Mucosa of rectum (tissue), 2 donors: ENCODE measurements around the gene CLIP1.

ENCODE experiments used
- H3K27ac ChIP-seq, 2 donors: one replicate each; pipeline ENCODE4 v1.7.0; 2013; ENCODE audit warnings: inconsistent platforms in 2 of 2, low read depth in 2 of 2, low read length in 2 of 2
- H3K27me3 ChIP-seq, 2 donors: one replicate each; pipeline ENCODE4 v1.7.0; 2013; ENCODE audit warnings: low read length in 2 of 2; ENCODE audit not compliant: control insufficient read depth in 2 of 2, insufficient read depth in 2 of 2
- H3K36me3 ChIP-seq, 2 donors: one replicate each; pipeline ENCODE4 v1.7.0; 2013; ENCODE audit warnings: low read length in 2 of 2; ENCODE audit not compliant: control insufficient read depth in 2 of 2, insufficient read depth in 2 of 2
- H3K4me1 ChIP-seq, 2 donors: one replicate each; pipeline ENCODE4 v1.7.0; 2013; ENCODE audit warnings: low read length in 2 of 2, mild to moderate bottlenecking in 1 of 2; ENCODE audit not compliant: control insufficient read depth in 2 of 2, insufficient read depth in 2 of 2
- H3K4me3 ChIP-seq, 2 donors: one replicate each; pipeline ENCODE4 v1.7.0; 2013; ENCODE audit warnings: low read length in 2 of 2
- H3K9ac ChIP-seq, 2 donors: one replicate each; pipeline ENCODE4 v1.7.0; 2013; ENCODE audit warnings: low read length in 2 of 2, low read depth in 1 of 2, mild to moderate bottlenecking in 1 of 2
- H3K9me3 ChIP-seq, 2 donors: one replicate each; pipeline ENCODE4 v1.7.0; 2013; ENCODE audit warnings: low read length in 2 of 2; ENCODE audit not compliant: control insufficient read depth in 2 of 2
- donor health status: healthy.
- donor health status: Normal muscosa, but diverticular disease.

The CLIP1 gene

DNA sequence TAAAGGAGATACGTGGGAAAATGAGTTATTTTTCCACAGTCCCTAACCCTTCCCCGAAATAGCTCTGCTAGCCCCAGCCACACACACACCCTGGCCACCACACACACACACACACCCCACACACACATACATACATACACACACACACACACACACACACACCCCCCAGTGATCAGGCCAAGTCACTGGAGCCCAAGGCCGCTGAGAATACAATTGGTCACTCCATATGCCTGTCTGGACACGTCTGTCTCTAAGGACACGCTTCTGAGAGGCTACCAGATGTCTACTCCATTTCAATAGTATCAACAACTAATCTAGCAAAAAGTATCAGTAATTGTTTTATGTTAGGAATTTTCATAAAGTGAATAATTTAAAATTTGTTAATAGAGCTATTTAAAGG, 183.6 kb downstream of the CLIP1 start:
- Histone ChIP-seq H3K9me3 (no peaks in the 10 kb centered on the region), H3K27me3 (no peaks in the 10 kb centered on the region), H3K4me1 (no peaks in the 10 kb centered on the region), H3K27ac (no peak overlapping the region), H3K36me3 (peaks cover 22 to 32% of the 10 kb centered on the region in 2 donors), H3K9ac (no peak overlapping the region), H3K4me3 (no peak overlapping the region)

GRCh38 chr12:122235741-122236140, 186.7 kb downstream of the CLIP1 start:
- H3K9me3 ChIP-seq, result no peaks in the 10 kb centered on the region
- no peak overlapping the region for H3K27ac ChIP-seq
- H3K9ac ChIP-seq, result no peak overlapping the region
- peaks cover 30 to 42% of the 10 kb centered on the region in 2 donors for H3K36me3 ChIP-seq
- H3K4me3 ChIP-seq, result no peak overlapping the region
- H3K4me1 ChIP-seq, result no peaks in the 10 kb centered on the region
- no peaks in the 10 kb centered on the region for H3K27me3 ChIP-seq

GRCh38 chr12:122232691-122233090, 189.8 kb downstream of the CLIP1 start:
- H3K27me3 ChIP-seq, result no peaks in the 10 kb centered on the region
- no peaks in the 10 kb centered on the region for H3K4me1 ChIP-seq
- H3K4me3 ChIP-seq, result no peak overlapping the region
- H3K9me3 ChIP-seq, result no peaks in the 10 kb centered on the region
- no peak overlapping the region for H3K27ac ChIP-seq
- H3K36me3 ChIP-seq, result peaks cover 26 to 45% of the 10 kb centered on the region in 2 donors
- no peak overlapping the region for H3K9ac ChIP-seq

DNA sequence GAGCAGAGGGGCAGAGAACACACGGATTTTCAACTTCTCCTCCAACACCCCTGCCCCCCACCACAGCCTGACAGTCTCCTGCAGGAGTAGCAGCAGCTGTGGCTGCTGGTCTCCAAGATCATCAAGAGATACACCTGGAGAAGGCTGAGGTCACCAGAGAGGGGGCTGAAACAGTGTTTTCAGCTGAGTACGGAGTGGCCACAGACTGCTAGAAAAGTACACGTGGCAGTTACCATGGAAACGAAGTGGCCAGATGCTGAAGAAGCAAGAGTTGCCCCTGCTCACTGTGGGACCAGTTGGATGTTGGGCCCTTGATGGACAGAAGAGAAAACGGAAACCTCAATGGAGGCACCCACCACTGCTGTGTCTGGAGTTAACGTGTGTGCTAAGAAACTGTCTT, 191.7 kb downstream of the CLIP1 start:
- H3K36me3 ChIP-seq, result peaks cover 25 to 45% of the 10 kb centered on the region in 2 donors
- no peak overlapping the region for H3K9ac ChIP-seq
- no peak overlapping the region for H3K4me3 ChIP-seq

GRCh38 chr12:122228092-122228491, 194.4 kb downstream of the CLIP1 start:
- Histone ChIP-seq H3K9me3 (no peaks in the 10 kb centered on the region), H3K36me3 (peaks cover 15 to 31% of the 10 kb centered on the region in 2 donors), H3K9ac (no peak overlapping the region), H3K27me3 (no peaks in the 10 kb centered on the region), H3K4me3 (no peak overlapping the region), H3K4me1 (peaks cover 15 to 17% of the 10 kb centered on the region in 2 donors), H3K27ac (no peak overlapping the region)

More for the DNA sequence above, 191.7 kb downstream of the CLIP1 start:
- peaks cover 8% of the 10 kb centered on the region in 2 donors for H3K4me1 ChIP-seq
- H3K27ac ChIP-seq, result no peak overlapping the region
- H3K27me3 ChIP-seq, result no peaks in the 10 kb centered on the region
- H3K9me3 ChIP-seq, result no peaks in the 10 kb centered on the region

DNA sequence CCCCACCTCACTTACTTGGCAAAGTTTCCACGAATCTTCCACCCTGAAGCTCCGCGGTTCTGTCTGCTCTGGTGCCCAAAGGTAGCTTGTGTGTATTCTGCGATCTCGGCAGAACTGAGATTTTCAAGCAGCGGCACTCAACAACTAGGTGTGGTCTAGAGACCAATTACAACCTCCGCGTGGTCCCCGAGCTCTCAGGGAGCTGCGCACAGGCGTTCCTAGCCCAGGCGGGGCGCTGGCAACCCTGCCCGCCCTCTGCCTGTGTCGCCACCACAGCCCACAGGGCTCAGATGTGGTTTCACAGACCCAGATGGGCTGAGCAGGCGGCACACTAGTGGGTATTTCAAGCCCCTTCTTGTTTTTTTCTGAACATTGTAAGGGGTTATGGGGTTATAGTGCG, 195.1 kb downstream of the CLIP1 start:
- Histone ChIP-seq H3K9ac (no peak overlapping the region), H3K27me3 (no peaks in the 10 kb centered on the region), H3K9me3 (no peaks in the 10 kb centered on the region), H3K36me3 (peaks cover 10 to 35% of the 10 kb centered on the region in 2 donors), H3K4me3 (no peak overlapping the region), H3K4me1 (peaks cover 15 to 17% of the 10 kb centered on the region in 2 donors), H3K27ac (no peak overlapping the region)

GRCh38 chr12:122226366-122227125, 195.9 kb downstream of the CLIP1 start:
- peaks cover 15 to 17% of the 10 kb centered on the region in 2 donors for H3K4me1 ChIP-seq
- H3K27ac ChIP-seq, result peak overlapping the region; percentile 41 to 47
- H3K27me3 ChIP-seq, result no peaks in the 10 kb centered on the region
- H3K4me3 ChIP-seq, result peak overlapping the region; percentile 64 to 68
- H3K9ac ChIP-seq, result peak overlapping the region in 1 of 2 donors; percentile 50
- no peaks in the 10 kb centered on the region for H3K9me3 ChIP-seq
- H3K36me3 ChIP-seq, result peaks cover 14 to 35% of the 10 kb centered on the region in 2 donors

- Histone ChIP-seq H3K36me3 (peaks cover 10 to 35% of the 10 kb centered on the region in 2 donors), H3K27me3 (no peaks in the 10 kb centered on the region), H3K4me3 (peak within 1 kb of the TSS; percentile 89 to 97), H3K9ac (peak within 1 kb of the TSS; percentile 88 to 93), H3K27ac (peak within 1 kb of the TSS; percentile 96 to 98), H3K4me1 (peaks cover 15 to 17% of the 10 kb centered on the region in 2 donors), H3K9me3 (no peaks in the 10 kb centered on the region)
These were observed 196.6 kb downstream of the CLIP1 start, which contains the start of gene DIABLO for GRCh38 chr12:122225683-122226365. TSS of gene DIABLO (minus strand) at chr12:122226052. CDS start at chr12:122226014, 38 bp downstream.
